Effector memory CD4-positive, alpha-beta T cell (primary cell): ENCODE data around the gene SIGMAR1.
A peak's percentile ranks its signal among the peaks of the same experiment; 100 is the strongest.

Source experiments
- DNase-seq, 3 donors: peaks; one replicate each; pipeline ENCODE4 v3.0.0-alpha.2; 2020
- H3K27ac ChIP-seq: 2 replicates; pipeline ENCODE4 v1.7.0; 2013; ENCODE audit warnings: mild to moderate bottlenecking, low read length, moderate library complexity; ENCODE audit not compliant: insufficient read depth, poor library complexity, severe bottlenecking
- H3K27me3 ChIP-seq: replicated peaks from 2 replicates; pipeline ENCODE4 v1.7.0; 2013; ENCODE audit warnings: mild to moderate bottlenecking, low read length; ENCODE audit not compliant: insufficient read depth, control insufficient read depth, poor library complexity, severe bottlenecking
- H3K36me3 ChIP-seq: 2 replicates; pipeline ENCODE4 v1.7.0; 2013; ENCODE audit warnings: mild to moderate bottlenecking, low read length, moderate library complexity; ENCODE audit not compliant: control insufficient read depth, insufficient read depth
- H3K4me1 ChIP-seq: 2 replicates; pipeline ENCODE4 v1.7.0; 2013; ENCODE audit warnings: low read length, mild to moderate bottlenecking; ENCODE audit not compliant: control insufficient read depth, insufficient read depth, poor library complexity, severe bottlenecking
- H3K4me3 ChIP-seq: 2 replicates; pipeline ENCODE4 v1.7.0; 2013; ENCODE audit warnings: low read length, low read depth, mild to moderate bottlenecking; ENCODE audit not compliant: insufficient read depth, poor library complexity, severe bottlenecking
- H3K9me3 ChIP-seq: 2 replicates; pipeline ENCODE4 v1.7.0; 2013; ENCODE audit warnings: mild to moderate bottlenecking, low read length, moderate library complexity; ENCODE audit not compliant: control insufficient read depth

SIGMAR1 gene

GRCh38 chr9:34606905-34607304 is 30.7 kb downstream of the SIGMAR1 start:
- no peak for DNase-seq
- H3K9me3 ChIP-seq, result no peaks in the 10 kb centered on the region

GRCh38 chr9:34606190-34606589 is 31.4 kb downstream of the SIGMAR1 start:
- Histone ChIP-seq H3K36me3 (no peaks in the 10 kb centered on the region), H3K9me3 (no peaks in the 10 kb centered on the region)
- DNase-seq, result no peak

More at GRCh38 chr9:34606905-34607304, 30.7 kb downstream of the SIGMAR1 start:
- H3K4me1 ChIP-seq, result peaks cover 12% of the 10 kb centered on the region
- H3K4me3 ChIP-seq, result no peak overlapping the region
- H3K27me3 ChIP-seq, result no peaks in the 10 kb centered on the region
- no peaks in the 10 kb centered on the region for H3K36me3 ChIP-seq
- no peak overlapping the region for H3K27ac ChIP-seq

GRCh38 chr9:34603610-34604231 is 33.9 kb downstream of the SIGMAR1 start:
- H3K27ac ChIP-seq, result no peak overlapping the region
- peak; percentile 56 to 67 (median 56) for DNase-seq
- H3K4me1 ChIP-seq, result no peaks in the 10 kb centered on the region
- no peaks in the 10 kb centered on the region for H3K9me3 ChIP-seq
- no peaks in the 10 kb centered on the region for H3K36me3 ChIP-seq
- no peaks in the 10 kb centered on the region for H3K27me3 ChIP-seq
- H3K4me3 ChIP-seq, result no peak overlapping the region

More at GRCh38 chr9:34606190-34606589, 31.4 kb downstream of the SIGMAR1 start:
- H3K27ac ChIP-seq, result no peak overlapping the region
- no peak overlapping the region for H3K4me3 ChIP-seq
- H3K27me3 ChIP-seq, result no peaks in the 10 kb centered on the region
- peaks cover 5% of the 10 kb centered on the region for H3K4me1 ChIP-seq

- Histone ChIP-seq H3K4me3 (no peak overlapping the region), H3K4me1 (no peaks in the 10 kb centered on the region), H3K27ac (no peak overlapping the region), H3K36me3 (no peaks in the 10 kb centered on the region), H3K27me3 (no peaks in the 10 kb centered on the region), H3K9me3 (no peaks in the 10 kb centered on the region)
- DNase-seq, result no peak
Measured at GRCh38 chr9:34601937-34602573, 35.5 kb downstream of the SIGMAR1 start.

GRCh38 chr9:34600908-34601307 is 36.7 kb downstream of the SIGMAR1 start:
- H3K36me3 ChIP-seq, result no peaks in the 10 kb centered on the region
- H3K4me3 ChIP-seq, result no peak overlapping the region
- H3K9me3 ChIP-seq, result no peaks in the 10 kb centered on the region
- no peak overlapping the region for H3K27ac ChIP-seq
- H3K27me3 ChIP-seq, result no peaks in the 10 kb centered on the region
- no peak for DNase-seq
- H3K4me1 ChIP-seq, result no peaks in the 10 kb centered on the region

GRCh38 chr9:34599546-34599945 is 38.0 kb downstream of the SIGMAR1 start:
- Histone ChIP-seq H3K4me3 (no peak overlapping the region), H3K27me3 (no peaks in the 10 kb centered on the region)

GRCh38 chr9:34594177-34594576 is 43.4 kb downstream of the SIGMAR1 start:
- Histone ChIP-seq H3K4me1 (peaks cover 22% of the 10 kb centered on the region), H3K27me3 (peaks cover 35% of the 10 kb centered on the region), H3K9me3 (no peaks in the 10 kb centered on the region), H3K27ac (no peak overlapping the region), H3K4me3 (no peak overlapping the region), H3K36me3 (no peaks in the 10 kb centered on the region)
- no peak for DNase-seq

More at GRCh38 chr9:34599546-34599945, 38.0 kb downstream of the SIGMAR1 start:
- DNase-seq, result no peak
- Histone ChIP-seq H3K9me3 (no peaks in the 10 kb centered on the region), H3K4me1 (no peaks in the 10 kb centered on the region), H3K27ac (no peak overlapping the region), H3K36me3 (no peaks in the 10 kb centered on the region)

- Histone ChIP-seq H3K9me3 (no peaks in the 10 kb centered on the region), H3K27ac (no peak overlapping the region), H3K4me3 (no peak overlapping the region), H3K36me3 (no peaks in the 10 kb centered on the region), H3K4me1 (peaks cover 24% of the 10 kb centered on the region), H3K27me3 (peaks cover 44% of the 10 kb centered on the region)
- DNase-seq, result no peak
Measured at GRCh38 chr9:34592895-34593601, 44.5 kb downstream of the SIGMAR1 start.

- Histone ChIP-seq H3K36me3 (no peaks in the 10 kb centered on the region), H3K27ac (no peak overlapping the region), H3K4me3 (peak overlapping the region; percentile 73), H3K4me1 (peaks cover 24% of the 10 kb centered on the region), H3K9me3 (no peaks in the 10 kb centered on the region), H3K27me3 (peaks cover 52% of the 10 kb centered on the region)
- no peak for DNase-seq
Measured at GRCh38 chr9:34591917-34592866, 45.4 kb downstream of the SIGMAR1 start.
